ENCODE data around the gene TRIP10.

DNA sequence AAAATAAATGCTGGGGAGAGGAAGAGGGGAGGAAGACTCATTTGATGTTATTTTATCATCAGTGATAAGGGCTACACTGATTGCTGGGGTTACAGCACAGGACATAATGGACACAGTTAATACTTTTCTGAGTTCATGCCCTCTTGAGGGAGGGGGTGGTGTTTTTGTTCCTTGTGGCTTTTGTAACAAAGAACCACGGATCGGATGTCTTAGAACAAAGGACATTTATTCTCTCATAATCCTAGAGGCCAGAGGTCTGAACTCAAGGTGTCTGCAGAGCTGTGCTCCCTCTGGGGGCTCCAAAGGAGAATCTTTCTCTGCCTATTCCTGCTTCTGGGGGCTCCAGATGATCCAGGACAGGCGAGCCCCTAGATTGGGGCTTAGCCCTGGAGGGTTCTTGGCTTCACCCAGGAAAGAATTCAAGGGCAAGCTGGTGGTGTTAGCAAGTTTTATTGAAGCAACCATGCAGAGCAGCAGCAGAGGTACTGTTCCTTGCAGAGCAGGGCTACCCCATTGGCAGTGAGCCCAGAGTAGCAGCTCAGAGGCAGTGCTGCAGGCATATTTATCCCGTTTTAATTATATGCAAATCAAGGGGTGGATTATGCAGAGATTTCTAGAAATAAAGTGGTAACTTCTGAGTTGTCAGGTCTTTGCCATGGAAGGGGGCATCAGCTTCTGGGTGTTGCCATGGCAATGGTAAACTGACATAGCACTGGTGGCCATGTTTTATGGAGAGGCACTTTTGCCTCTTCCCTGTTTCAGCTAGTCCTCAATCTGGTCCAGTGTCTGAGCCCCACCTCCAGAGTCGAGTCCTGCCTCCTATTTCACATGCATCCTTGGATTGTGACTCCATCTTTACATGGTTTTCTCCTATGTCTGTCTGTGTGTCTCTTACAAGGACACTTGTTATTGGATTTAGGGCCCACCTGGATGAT lies 51.0 kb downstream of the TRIP10 start:
- TF ChIP-seq, protein P1, sequence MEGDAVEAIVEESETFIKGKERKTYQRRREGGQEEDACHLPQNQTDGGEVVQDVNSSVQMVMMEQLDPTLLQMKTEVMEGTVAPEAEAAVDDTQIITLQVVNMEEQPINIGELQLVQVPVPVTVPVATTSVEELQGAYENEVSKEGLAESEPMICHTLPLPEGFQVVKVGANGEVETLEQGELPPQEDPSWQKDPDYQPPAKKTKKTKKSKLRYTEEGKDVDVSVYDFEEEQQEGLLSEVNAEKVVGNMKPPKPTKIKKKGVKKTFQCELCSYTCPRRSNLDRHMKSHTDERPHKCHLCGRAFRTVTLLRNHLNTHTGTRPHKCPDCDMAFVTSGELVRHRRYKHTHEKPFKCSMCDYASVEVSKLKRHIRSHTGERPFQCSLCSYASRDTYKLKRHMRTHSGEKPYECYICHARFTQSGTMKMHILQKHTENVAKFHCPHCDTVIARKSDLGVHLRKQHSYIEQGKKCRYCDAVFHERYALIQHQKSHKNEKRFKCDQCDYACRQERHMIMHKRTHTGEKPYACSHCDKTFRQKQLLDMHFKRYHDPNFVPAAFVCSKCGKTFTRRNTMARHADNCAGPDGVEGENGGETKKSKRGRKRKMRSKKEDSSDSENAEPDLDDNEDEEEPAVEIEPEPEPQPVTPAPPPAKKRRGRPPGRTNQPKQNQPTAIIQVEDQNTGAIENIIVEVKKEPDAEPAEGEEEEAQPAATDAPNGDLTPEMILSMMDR (IDR thresholded peaks at IDR 0.05; ENCODE audit: control extremely low read depth in 1 of 3, insufficient read depth in 1 of 3, low read depth in 1 of 3, low read length in 3 of 3), result no peak
- TF ChIP-seq SP4 (IDR thresholded peaks at IDR 0.05; ENCODE audit: low read length) (no peak), GTF2F1 (IDR thresholded peaks at IDR 0.05; ENCODE audit: borderline replicate concordance, low read depth, low read length) (no peak), CEBPB (IDR thresholded peaks at IDR 0.05; ENCODE audit: low read depth, low read length) (no peak), RXRA (IDR thresholded peaks at IDR 0.05; ENCODE audit: insufficient read depth, low read depth, low read length) (no peak), GABPA (IDR thresholded peaks at IDR 0.05; ENCODE audit: borderline replicate concordance, insufficient read depth, low read length) (no peak), ZNF274 (IDR thresholded peaks at IDR 0.05; ENCODE audit: borderline replicate concordance, extremely low read depth, low read length) (no peak), RAD21 (IDR thresholded peaks at IDR 0.05 in 1 of 2, conservative IDR thresholded peaks at IDR 0.05 in 1 of 2; ENCODE audit: low read depth in 2 of 2, low read length in 2 of 2) (no peak), JUND (IDR thresholded peaks at IDR 0.05; ENCODE audit: low read length) (no peak)
- TF ChIP-seq, protein P2, sequence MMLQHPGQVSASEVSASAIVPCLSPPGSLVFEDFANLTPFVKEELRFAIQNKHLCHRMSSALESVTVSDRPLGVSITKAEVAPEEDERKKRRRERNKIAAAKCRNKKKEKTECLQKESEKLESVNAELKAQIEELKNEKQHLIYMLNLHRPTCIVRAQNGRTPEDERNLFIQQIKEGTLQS (IDR thresholded peaks at IDR 0.05; ENCODE audit: insufficient read depth, low read depth, low read length), result no peak
